ENCODE results near the gene KRT17. TPM values are rescaled to one million over a fixed set of nuclear protein-coding genes. Genes with fewer than 3 reads are reported as not detected.

The KRT17 gene
- total and polyA plus RNA-seq, 9 of the 15 experiments (the other 6 are each of a cell fraction or from before 2014, with no cell fraction given): 0.23 to 0.25 TPM; not detected in 7

- peak overlapping the region; percentile 71 to 89 for H3K9ac ChIP-seq (ENCODE audit: insufficient read depth in 1 of 2, low read depth in 2 of 2, low read length in 2 of 2)
- TF ChIP-seq PHF8 (IDR thresholded peaks at IDR 0.05; ENCODE audit: borderline replicate concordance, low read length): 0 out of 2 replicates have a peak, but pooled peaks have one; percentile 18
- no peak for TF ChIP-seq MED1 (CRISPR knock-in tag; IDR thresholded peaks at IDR 0.05; ENCODE audit: borderline replicate concordance)
- TF ChIP-seq LEF1 (IDR thresholded peaks at IDR 0.05): peak; percentile 56; the same call in 1 of the 2 replicates
- peak; percentile 80 for TF ChIP-seq MGA (IDR thresholded peaks at IDR 0.05)
- TF ChIP-seq XRCC5 (IDR thresholded peaks at IDR 0.05; ENCODE audit: low read depth, low read length): peak; percentile 12; the same call in 1 of the 2 replicates
- 0 out of 2 replicates have a peak, but pooled peaks have one; percentile 7 for TF ChIP-seq ZBTB26 (CRISPR knock-in tag; IDR thresholded peaks at IDR 0.05)
- 0 out of 2 replicates have a peak, but pooled peaks have one; percentile 6 for TF ChIP-seq MTA2 (IDR thresholded peaks at IDR 0.05; ENCODE audit: low read depth)
- no peak for TF ChIP-seq KAT2B (IDR thresholded peaks at IDR 0.05; ENCODE audit: low read depth, low read length)
These were observed 43.1 kb upstream of the KRT17 start for GRCh38 chr17:41667280-41668041.

More at GRCh38 chr17:41667280-41668041, 43.1 kb upstream of the KRT17 start:
- 19% methylated on average over 23 of the region's 23 CpGs for WGBS (ENCODE audit: insufficient coverage, low coverage, missing lambda C conversion rate)
- ChIA-PET CTCF (ENCODE audit: low intra/inter-chr PET ratio) (interaction anchor here (0.8 to 2.9 kb wide), 3 partner anchors 19 to 1047 kb away, joined by 3 to 17 read pairs (median 4); no protein-coding TSS in a partner anchor), POLR2A (interaction anchor here (0.6 to 12.5 kb wide), 5 partner anchors 9 to 1020 kb away, joined by 3 to 124 read pairs (median 8); partner anchors contain the start of genes EIF1 and SMARCE1)
- Histone ChIP-seq H3K79me2 (ENCODE audit: control insufficient read depth, insufficient read depth, low read length) (no peaks in the 10 kb centered on the region; the same call in 2 of the 3 replicates), H4K20me1 (replicated peaks; ENCODE audit: control insufficient read depth, insufficient read depth, low read length) (no peaks in the 10 kb centered on the region), H2AFZ (ENCODE audit: low read depth, low read length) (peak overlapping the region; percentile 99), H3K4me2 (ENCODE audit: insufficient read depth, low read length) (peak overlapping the region; percentile 91), H3K36me3 (ENCODE audit: control insufficient read depth, insufficient read depth, low read length) (no peaks in the 10 kb centered on the region), H3K27me3 (ENCODE audit: control insufficient read depth in 2 of 2, insufficient read depth in 2 of 2, low read length in 2 of 2) (no peaks in the 10 kb centered on the region), H3K4me1 (replicated peaks in 1 of 2; ENCODE audit: control insufficient read depth in 2 of 2, insufficient read depth in 2 of 2, low read length in 2 of 2) (peaks cover 40 to 49% of the 10 kb centered on the region in 2 experiments), H3K27ac (ENCODE audit: extremely low read depth, low read depth, low read length) (peak overlapping the region; percentile 81), H3K4me3 (peak overlapping the region; percentile 38), H3K9me1 (ENCODE audit: control insufficient read depth, insufficient read depth, low read length) (peaks cover under 1% of the 10 kb centered on the region), H3K9me3 (replicated peaks; ENCODE audit: control insufficient read depth, insufficient read depth, low read depth, low read length) (no peaks in the 10 kb centered on the region)
- in situ Hi-C loops (cut with MboI): loop anchor here (25.0 kb wide), 1 partner anchor 1055 kb away; no protein-coding TSS in a partner anchor
- peak; percentile 14 for ATAC-seq
- intact Hi-C loops (cut with micrococcal nuclease): loop anchor here (2.0 to 10.0 kb wide), 3 partner anchors 183 to 850 kb away; partner anchors contain the start of genes KRT35 and KRT36
- peak in 2 of 4 experiments; percentile 31 to 39 for DNase-seq (ENCODE audit: extremely low read depth in 1 of 4, low spot score in 3 of 4)
- FAIRE-seq: no peak
- TSS peak; percentile 93 for BruUV-seq (replicated peaks)
